Neuron (in vitro differentiated cells): Measurements from ENCODE around the gene AGXT2.
"Not testable (repeated sequence)": the region's sequence is repeated elsewhere in the genome, so short reads cannot be mapped to it uniquely, and the experiment has no call there.

ENCODE experiments used
- H2AFZ ChIP-seq: one replicate; pipeline ENCODE4 v1.6.1; 2013; ENCODE audit warnings: low read depth, mild to moderate bottlenecking, inconsistent platforms, low read length, moderate library complexity
- H3K27me3 ChIP-seq: one replicate; pipeline ENCODE4 v1.6.1; 2013; ENCODE audit warnings: low read length; ENCODE audit not compliant: insufficient read depth
- H3K36me3 ChIP-seq: one replicate; pipeline ENCODE4 v1.6.1; 2013; ENCODE audit warnings: low read length; ENCODE audit not compliant: insufficient read depth
- H3K4me1 ChIP-seq: one replicate; pipeline ENCODE4 v1.6.1; 2013; ENCODE audit warnings: low read length; ENCODE audit not compliant: insufficient read depth
- H3K4me3 ChIP-seq: 2 replicates; pipeline ENCODE4 v1.5.1; 2013; ENCODE audit warnings: mild to moderate bottlenecking, low read length, moderate library complexity
- H3K9me3 ChIP-seq: one replicate; pipeline ENCODE4 v1.6.1; 2013; ENCODE audit warnings: low read length

Gene AGXT2

DNA sequence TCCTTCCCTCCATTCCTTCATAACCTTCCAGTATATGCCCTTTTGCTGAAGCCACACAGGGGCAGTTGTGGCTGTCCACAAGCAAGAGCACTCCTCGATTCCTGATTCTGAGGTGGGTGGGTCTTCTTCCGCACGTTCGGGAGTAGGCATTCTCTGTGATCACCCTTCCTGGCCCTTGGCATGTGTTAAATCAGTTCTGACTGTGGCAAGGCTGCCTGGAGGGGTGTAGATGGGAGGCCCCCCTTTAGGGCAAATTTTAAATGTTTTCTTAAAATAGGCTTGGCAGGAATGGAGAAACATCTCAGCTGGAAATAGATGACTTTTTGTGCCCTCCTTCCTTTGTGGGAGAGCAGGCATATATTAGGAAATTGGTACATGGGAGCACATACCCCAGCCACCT is 3.1 kb downstream of the AGXT2 start:
- Histone ChIP-seq H3K9me3 (no peaks in the 10 kb centered on the region), H3K4me1 (peaks cover 3% of the 10 kb centered on the region), H3K36me3 (no peaks in the 10 kb centered on the region), H3K4me3 (no peak overlapping the region), H3K27me3 (peaks cover 2% of the 10 kb centered on the region), H2AFZ (no peak overlapping the region)

DNA sequence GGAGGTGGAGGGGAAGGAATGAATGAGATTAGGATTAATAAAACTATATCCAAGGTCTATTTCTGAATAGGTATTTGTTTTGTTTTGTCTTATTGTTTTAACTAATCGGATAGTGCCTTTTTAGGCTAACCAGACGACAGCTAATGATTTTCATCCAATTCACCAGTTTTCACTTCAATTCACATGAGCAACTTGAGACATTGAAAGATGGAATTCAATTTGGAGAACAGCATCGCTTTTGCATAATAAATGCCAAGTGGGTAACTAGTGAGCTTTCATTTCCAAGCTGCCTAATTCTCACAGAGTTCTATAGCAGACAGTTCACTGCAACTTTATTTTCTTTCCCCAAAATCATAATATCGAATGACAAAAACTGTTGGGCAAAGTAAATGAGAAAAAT is 5.0 kb downstream of the AGXT2 start:
- peaks cover 17% of the 10 kb centered on the region for H3K4me1 ChIP-seq
- peaks cover 2% of the 10 kb centered on the region for H3K27me3 ChIP-seq
- H3K4me3 ChIP-seq = no peak overlapping the region
- no peaks in the 10 kb centered on the region for H3K36me3 ChIP-seq
- no peaks in the 10 kb centered on the region for H3K9me3 ChIP-seq
- no peak overlapping the region for H2AFZ ChIP-seq

DNA sequence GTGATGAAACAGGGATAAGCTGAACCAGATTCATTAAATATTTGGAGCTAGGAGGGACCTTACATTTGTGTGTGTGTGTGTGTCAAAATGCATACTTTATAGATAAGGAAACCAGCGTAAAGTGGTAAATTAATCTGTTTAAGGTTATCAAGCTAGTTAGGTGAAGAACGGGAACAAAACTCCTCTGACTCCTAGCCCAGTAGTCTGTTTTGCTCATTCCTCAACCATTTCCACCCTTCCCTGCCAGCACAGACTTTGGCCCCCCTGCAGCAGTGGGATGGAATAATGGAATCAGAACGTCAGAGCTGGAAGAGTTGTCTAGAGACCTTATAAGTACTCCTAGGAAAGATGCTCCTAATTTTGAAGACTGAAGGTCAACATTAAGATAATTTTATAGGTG is 6.5 kb downstream of the AGXT2 start:
- Histone ChIP-seq H3K4me1 (peaks cover 17% of the 10 kb centered on the region), H3K9me3 (no peaks in the 10 kb centered on the region), H3K36me3 (no peaks in the 10 kb centered on the region), H2AFZ (no peak overlapping the region), H3K27me3 (no peaks in the 10 kb centered on the region), H3K4me3 (no peak overlapping the region)

GRCh38 chr5:35038891-35039290 is 8.9 kb downstream of the AGXT2 start:
- Histone ChIP-seq H3K4me3 (no peak overlapping the region), H3K4me1 (peaks cover 17% of the 10 kb centered on the region), H2AFZ (no peak overlapping the region), H3K36me3 (no peaks in the 10 kb centered on the region), H3K9me3 (no peaks in the 10 kb centered on the region), H3K27me3 (no peaks in the 10 kb centered on the region)

GRCh38 chr5:35036536-35036935 is 11.2 kb downstream of the AGXT2 start:
- Histone ChIP-seq H3K4me3 (no peak overlapping the region), H2AFZ (no peak overlapping the region), H3K27me3 (no peaks in the 10 kb centered on the region), H3K9me3 (no peaks in the 10 kb centered on the region), H3K4me1 (peaks cover 14% of the 10 kb centered on the region), H3K36me3 (no peaks in the 10 kb centered on the region)

DNA sequence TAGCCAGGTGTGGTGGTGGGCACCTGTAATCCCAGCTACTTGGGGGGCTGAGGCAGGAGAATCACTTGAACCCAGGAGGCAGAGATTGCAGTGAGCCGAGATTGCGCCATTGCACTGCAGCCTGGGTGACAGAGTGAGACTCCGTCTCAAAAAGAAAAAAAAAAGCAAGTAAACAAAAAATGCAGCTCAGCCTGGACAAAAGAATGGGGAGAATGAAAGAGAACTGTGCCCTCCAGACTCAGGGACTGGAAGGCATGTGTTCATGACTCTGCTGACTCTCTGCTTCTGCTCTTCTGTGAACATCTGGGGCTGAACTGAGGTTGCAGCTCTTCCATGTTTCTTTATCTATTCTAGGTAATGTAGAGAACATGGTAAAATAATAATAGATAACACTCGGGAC is 11.8 kb downstream of the AGXT2 start:
- not testable (repeated sequence) for H3K27me3 ChIP-seq, H3K9me3 ChIP-seq, H3K4me3 ChIP-seq, H3K36me3 ChIP-seq, H2AFZ ChIP-seq
- H3K4me1 ChIP-seq = peaks cover 14% of the 10 kb centered on the region

DNA sequence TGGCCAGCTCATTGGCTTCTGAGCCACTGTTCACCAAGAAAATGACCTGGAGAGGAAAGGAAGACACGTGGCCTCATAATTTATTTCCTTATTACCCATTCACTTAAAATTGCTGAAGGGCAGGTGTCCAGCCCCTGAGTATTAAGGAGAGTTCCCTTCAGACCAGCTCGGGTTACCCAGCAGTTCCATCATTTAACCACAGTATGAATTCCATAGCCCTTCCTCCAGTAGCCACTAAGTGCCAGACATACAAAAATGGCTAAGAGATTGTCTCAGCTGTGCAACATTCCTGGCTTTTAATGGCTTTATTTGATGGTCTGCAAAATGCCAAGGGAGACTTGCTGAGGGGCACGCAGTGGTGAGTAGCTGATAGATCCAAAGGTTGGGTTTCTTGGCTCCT is 12.5 kb downstream of the AGXT2 start:
- H3K4me3 ChIP-seq = no peak overlapping the region
- H3K27me3 ChIP-seq = no peaks in the 10 kb centered on the region
- no peaks in the 10 kb centered on the region for H3K9me3 ChIP-seq
- H2AFZ ChIP-seq = no peak overlapping the region
- H3K4me1 ChIP-seq = peaks cover 14% of the 10 kb centered on the region
- H3K36me3 ChIP-seq = no peaks in the 10 kb centered on the region

DNA sequence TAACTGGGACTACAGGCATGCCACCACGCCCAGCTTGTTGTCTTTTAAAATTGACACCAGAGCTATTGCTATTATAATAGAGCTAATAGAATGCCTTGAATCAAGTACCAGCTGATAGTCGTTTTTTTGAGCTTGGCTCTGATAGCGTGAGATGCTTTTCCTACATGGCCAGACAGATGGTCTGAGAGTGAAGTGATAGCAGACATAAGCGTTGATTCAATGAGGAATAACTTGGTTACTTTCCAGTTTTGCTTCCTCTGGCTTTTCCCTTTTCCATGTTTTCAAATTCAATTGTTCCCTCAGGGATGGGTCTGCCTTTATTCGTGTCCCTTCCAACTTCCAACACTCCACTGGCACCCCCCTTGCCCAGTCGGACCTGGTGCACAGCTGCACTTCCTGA is 15.4 kb downstream of the AGXT2 start:
- peaks cover 3% of the 10 kb centered on the region for H3K27me3 ChIP-seq
- H3K4me1 ChIP-seq = no peaks in the 10 kb centered on the region
- H3K9me3 ChIP-seq = no peaks in the 10 kb centered on the region
- H2AFZ ChIP-seq = no peak overlapping the region
- no peaks in the 10 kb centered on the region for H3K36me3 ChIP-seq
- H3K4me3 ChIP-seq = no peak overlapping the region

- Histone ChIP-seq H3K36me3 (no peaks in the 10 kb centered on the region), H2AFZ (no peak overlapping the region), H3K27me3 (peaks cover 3% of the 10 kb centered on the region), H3K4me3 (no peak overlapping the region), H3K4me1 (no peaks in the 10 kb centered on the region), H3K9me3 (no peaks in the 10 kb centered on the region)
Observed at GRCh38 chr5:35031276-35031675, 16.5 kb downstream of the AGXT2 start.

DNA sequence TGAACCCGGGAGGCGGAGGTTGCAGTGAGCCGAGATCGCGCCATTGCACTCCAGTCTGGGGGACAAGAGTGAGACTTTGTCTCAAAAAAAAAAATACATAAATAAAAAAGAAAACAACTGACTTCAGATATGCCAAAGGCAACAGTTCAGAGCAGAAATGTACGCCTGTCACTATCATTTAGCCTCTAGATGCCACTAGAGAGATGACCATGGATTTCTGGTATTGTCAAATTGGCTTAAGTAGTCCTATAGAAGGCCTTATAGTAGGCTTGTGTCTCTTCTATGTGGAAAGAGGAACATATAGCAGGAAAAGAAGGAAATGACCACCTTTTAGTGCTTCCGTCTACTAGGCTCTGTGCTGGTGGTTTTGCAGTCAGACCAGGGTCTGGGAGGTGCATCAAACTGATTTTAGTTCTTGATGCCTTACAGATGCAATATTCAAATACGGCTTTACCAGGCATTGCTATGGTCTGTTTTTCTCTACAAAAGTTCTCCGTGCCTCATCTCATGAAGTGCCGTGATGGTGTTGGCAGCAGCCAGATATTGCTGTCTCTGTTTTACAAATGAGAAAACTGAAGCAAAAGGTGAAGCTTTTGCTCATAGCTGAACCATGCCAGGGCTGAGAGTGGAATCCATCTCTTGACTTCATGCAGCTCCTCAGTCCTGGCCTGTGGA is 17.2 kb downstream of the AGXT2 start:
- H3K4me3 ChIP-seq = no peak overlapping the region
- H3K4me1 ChIP-seq = no peaks in the 10 kb centered on the region
- no peaks in the 10 kb centered on the region for H3K36me3 ChIP-seq
- H3K27me3 ChIP-seq = peaks cover 3% of the 10 kb centered on the region
- no peaks in the 10 kb centered on the region for H3K9me3 ChIP-seq
- H2AFZ ChIP-seq = no peak overlapping the region

DNA sequence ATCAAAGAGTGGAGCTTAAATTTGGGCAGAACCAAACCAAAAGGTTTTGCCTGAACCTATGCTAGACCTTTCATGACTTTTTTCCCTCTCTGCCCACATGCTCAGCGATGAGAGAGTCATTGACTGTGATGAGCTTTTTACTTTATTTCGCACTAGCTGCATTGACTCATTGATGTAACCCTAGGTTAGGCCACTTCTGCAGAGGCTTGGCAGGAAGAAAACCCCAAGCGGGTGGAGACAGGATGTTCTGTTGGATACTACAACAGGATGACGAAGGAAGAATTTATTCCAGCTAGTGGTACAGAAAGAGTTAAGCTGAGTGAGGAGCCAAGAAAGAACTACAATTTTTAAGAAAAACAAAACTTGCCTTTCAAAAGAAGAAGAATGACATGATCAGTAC is 18.4 kb downstream of the AGXT2 start:
- H2AFZ ChIP-seq = no peak overlapping the region
- no peak overlapping the region for H3K4me3 ChIP-seq
- no peaks in the 10 kb centered on the region for H3K4me1 ChIP-seq
- H3K27me3 ChIP-seq = peaks cover 3% of the 10 kb centered on the region
- H3K9me3 ChIP-seq = no peaks in the 10 kb centered on the region
- no peaks in the 10 kb centered on the region for H3K36me3 ChIP-seq

GRCh38 chr5:35026941-35027340 is 20.8 kb downstream of the AGXT2 start:
- Histone ChIP-seq H2AFZ (no peak overlapping the region), H3K4me1 (no peaks in the 10 kb centered on the region), H3K9me3 (no peaks in the 10 kb centered on the region), H3K27me3 (peaks cover 3% of the 10 kb centered on the region), H3K4me3 (no peak overlapping the region), H3K36me3 (no peaks in the 10 kb centered on the region)

- H3K36me3 ChIP-seq = no peaks in the 10 kb centered on the region
- H3K27me3 ChIP-seq = peaks cover 3% of the 10 kb centered on the region
- H2AFZ ChIP-seq = no peak overlapping the region
- H3K4me3 ChIP-seq = no peak overlapping the region
- H3K9me3 ChIP-seq = no peaks in the 10 kb centered on the region
- no peaks in the 10 kb centered on the region for H3K4me1 ChIP-seq
Observed at GRCh38 chr5:35026280-35026840, 21.4 kb downstream of the AGXT2 start.

DNA sequence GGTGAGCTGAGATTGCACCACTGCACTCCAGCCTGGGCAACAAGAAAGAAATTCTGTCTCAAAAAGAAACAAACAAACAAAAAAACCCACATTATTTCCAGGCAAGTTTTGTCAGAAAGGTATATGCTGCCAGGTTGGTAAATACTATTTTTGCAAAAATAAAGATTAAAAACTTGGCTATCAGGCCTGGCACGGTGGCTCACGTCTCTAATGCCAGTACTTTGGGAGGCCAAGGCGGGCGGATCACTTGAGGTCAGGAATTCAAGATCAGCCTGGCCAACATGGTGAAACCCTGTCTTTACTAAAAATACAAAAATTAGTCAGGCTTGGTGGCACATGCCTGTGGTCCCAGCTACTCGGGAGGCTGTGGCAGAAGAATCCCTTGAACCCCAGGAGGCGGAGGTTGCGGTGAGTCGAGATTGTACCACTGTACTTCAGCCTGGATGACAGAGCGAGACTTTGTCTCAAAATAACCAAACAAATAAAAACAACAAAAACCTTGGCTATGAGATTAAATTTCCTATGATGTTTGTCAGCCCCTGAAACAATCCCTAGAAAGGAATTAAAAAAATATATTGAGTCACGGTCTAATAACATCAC is 22.7 kb downstream of the AGXT2 start:
- Histone ChIP-seq H3K4me1 (no peaks in the 10 kb centered on the region), H3K27me3 (peaks cover 3% of the 10 kb centered on the region), H3K4me3 (no peak overlapping the region), H3K36me3 (no peaks in the 10 kb centered on the region), H2AFZ (no peak overlapping the region), H3K9me3 (no peaks in the 10 kb centered on the region)
